Measurements from ENCODE around the gene ARAP3. TPM values are rescaled to one million over a fixed set of nuclear protein-coding genes. Genes with fewer than 3 reads are reported as not detected.

The ARAP3 gene
- total and polyA plus RNA-seq, 9 of the 15 experiments (the other 6 are each of a cell fraction or from before 2014, with no cell fraction given): 0.83 to 25.7 (median 6.4) TPM

GRCh38 chr5:141691867-141692532 lies 10.0 kb upstream of the ARAP3 start (continued):
- TF ChIP-seq HDAC3 (IDR thresholded peaks at IDR 0.05; ENCODE audit: borderline replicate concordance, partially characterized antibody) (no peak), ZNF277 (CRISPR knock-in tag; IDR thresholded peaks at IDR 0.05; ENCODE audit: borderline replicate concordance) (no peak), ZNF217 (CRISPR knock-in tag; IDR thresholded peaks at IDR 0.05) (no peak), POLR2A (conservative IDR thresholded peaks at IDR 0.05) (no peak), CXXC5 (CRISPR knock-in tag; IDR thresholded peaks at IDR 0.05) (peak; percentile 46; the same call in 1 of the 2 replicates)
- TF ChIP-seq, protein P1, sequence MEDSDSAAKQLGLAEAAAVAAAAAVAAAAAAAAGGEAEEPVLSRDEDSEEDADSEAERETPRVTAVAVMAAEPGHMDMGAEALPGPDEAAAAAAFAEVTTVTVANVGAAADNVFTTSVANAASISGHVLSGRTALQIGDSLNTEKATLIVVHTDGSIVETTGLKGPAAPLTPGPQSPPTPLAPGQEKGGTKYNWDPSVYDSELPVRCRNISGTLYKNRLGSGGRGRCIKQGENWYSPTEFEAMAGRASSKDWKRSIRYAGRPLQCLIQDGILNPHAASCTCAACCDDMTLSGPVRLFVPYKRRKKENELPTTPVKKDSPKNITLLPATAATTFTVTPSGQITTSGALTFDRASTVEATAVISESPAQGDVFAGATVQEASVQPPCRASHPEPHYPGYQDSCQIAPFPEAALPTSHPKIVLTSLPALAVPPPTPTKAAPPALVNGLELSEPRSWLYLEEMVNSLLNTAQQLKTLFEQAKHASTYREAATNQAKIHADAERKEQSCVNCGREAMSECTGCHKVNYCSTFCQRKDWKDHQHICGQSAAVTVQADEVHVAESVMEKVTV (CRISPR knock-in tag; IDR thresholded peaks at IDR 0.05): peak; percentile 86

All from K562 (cell line).